ENCODE measurements around the gene PTGER2. TPM values are rescaled to one million over a fixed set of nuclear protein-coding genes. Genes with fewer than 3 reads are reported as not detected.
A peak's percentile ranks its signal among the peaks of the same experiment; 100 is the strongest.

Gene PTGER2
- polyA plus RNA-seq, 1 donor: 4.6 TPM

DNA sequence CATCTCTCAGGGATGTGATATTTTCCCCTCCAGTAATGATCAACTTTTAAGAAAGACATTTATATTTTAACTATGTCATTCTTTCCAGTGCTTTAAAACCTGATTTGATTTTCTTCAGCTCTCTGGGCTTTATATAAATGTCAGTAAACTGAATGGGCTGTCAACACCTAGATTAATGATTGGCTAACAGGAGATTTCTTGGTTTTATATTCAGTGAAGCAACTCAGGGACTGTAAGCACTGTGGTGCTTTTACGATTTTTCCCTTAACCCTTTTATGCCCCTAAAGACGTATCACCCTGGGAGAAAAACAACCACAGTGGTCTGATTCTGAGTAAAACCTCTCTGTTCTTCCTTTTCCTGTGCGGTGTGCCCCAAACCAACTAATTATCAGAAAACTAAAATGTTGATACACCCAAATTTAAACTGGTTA is 38.0 kb downstream of the PTGER2 start:
- Histone ChIP-seq H3K9me3 (ENCODE audit: control insufficient read depth, low read depth, low read length) (no peaks in the 10 kb centered on the region), H3K27ac (ENCODE audit: low read length) (no peak overlapping the region), H3K4me3 (ENCODE audit: low read length) (no peak overlapping the region), H3K27me3 (ENCODE audit: control insufficient read depth, insufficient read depth, low read length) (no peaks in the 10 kb centered on the region), H3K4me1 (ENCODE audit: control insufficient read depth, insufficient read depth, low read length) (peaks cover 4% of the 10 kb centered on the region), H3K36me3 (ENCODE audit: control insufficient read depth, insufficient read depth, low read length) (no peaks in the 10 kb centered on the region)
- peak in 1 of 2 donors; percentile 17 for DNase-seq
- WGBS (ENCODE audit: insufficient coverage, low lambda C conversion rate): 10% methylated on average over 2 of the region's 3 CpGs

DNA sequence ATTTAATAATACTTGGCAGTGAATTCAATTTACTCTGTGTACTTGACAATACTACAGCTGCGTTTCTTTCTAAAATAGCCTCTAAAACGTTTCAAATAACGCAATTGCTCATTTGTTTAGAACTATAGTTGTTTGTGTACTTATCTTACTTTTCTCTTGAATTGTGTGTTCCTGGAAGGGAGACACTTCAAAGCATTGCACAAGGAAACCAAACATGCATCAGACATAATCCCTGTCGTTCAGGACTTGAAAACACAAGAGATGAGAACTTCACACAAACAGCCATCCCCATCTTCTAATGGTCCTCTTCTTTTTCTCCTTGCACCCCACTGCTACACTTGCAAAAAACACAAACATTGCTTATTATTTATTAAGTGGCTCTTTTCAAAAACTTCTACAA is 38.5 kb downstream of the PTGER2 start:
- H3K36me3 ChIP-seq (ENCODE audit: control insufficient read depth, insufficient read depth, low read length): no peaks in the 10 kb centered on the region
- no peaks in the 10 kb centered on the region for H3K27me3 ChIP-seq (ENCODE audit: control insufficient read depth, insufficient read depth, low read length)
- H3K4me1 ChIP-seq (ENCODE audit: control insufficient read depth, insufficient read depth, low read length): peaks cover 4% of the 10 kb centered on the region
- H3K9me3 ChIP-seq (ENCODE audit: control insufficient read depth, low read depth, low read length): no peaks in the 10 kb centered on the region
- no peak overlapping the region for H3K27ac ChIP-seq (ENCODE audit: low read length)
- H3K4me3 ChIP-seq (ENCODE audit: low read length): no peak overlapping the region
- DNase-seq: no peak
- WGBS (ENCODE audit: insufficient coverage, low lambda C conversion rate): 52% methylated on average over 2 of the region's 4 CpGs

DNA sequence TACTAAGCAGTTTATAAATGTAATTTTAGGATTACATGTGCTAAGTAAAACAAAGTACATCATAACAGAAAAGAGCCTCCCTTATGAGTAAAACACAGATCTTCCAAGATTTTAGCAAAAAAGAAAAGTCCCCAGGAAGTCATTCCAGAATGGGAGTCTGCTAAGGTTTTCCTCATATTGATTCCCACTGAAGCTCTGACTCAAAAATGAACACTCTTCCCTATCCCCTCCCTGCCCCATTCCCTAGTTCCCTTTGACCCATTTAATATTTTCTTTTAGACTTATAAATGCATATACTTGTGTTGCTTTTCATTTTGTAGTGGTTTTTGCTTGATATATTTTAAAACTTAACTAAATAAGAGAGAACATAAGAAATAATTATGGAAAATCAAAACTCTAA is 40.1 kb downstream of the PTGER2 start:
- no peaks in the 10 kb centered on the region for H3K36me3 ChIP-seq (ENCODE audit: control insufficient read depth, insufficient read depth, low read length)
- no peak overlapping the region for H3K4me3 ChIP-seq (ENCODE audit: low read length)
- peaks cover 4% of the 10 kb centered on the region for H3K4me1 ChIP-seq (ENCODE audit: control insufficient read depth, insufficient read depth, low read length)
- no peak overlapping the region for H3K27ac ChIP-seq (ENCODE audit: low read length)
- no peaks in the 10 kb centered on the region for H3K27me3 ChIP-seq (ENCODE audit: control insufficient read depth, insufficient read depth, low read length)
- H3K9me3 ChIP-seq (ENCODE audit: control insufficient read depth, low read depth, low read length): no peaks in the 10 kb centered on the region
- no peak for DNase-seq

DNA sequence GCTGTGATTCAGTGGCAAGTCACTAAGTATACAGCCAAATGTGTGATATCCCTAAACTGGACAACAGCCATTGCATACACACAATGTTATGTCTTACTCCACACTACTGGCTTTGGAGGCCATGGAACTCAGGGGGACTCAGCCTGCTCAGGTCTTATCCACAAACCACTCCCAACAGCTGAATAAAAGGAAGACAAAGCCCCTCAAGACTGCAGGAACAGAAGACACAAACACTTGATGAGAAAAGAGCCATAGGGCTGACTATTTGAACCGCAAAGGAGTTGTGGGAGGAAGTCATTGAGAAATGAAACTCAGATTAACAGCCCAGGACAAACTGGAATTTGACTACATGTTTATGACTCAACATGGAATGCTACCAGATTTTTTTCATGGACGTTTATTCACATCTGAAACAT is 40.9 kb downstream of the PTGER2 start:
- H3K27ac ChIP-seq (ENCODE audit: low read length): no peak overlapping the region
- 86% methylated on average over 1 of the region's 2 CpGs for WGBS (ENCODE audit: insufficient coverage, low lambda C conversion rate)
- no peak overlapping the region for H3K4me3 ChIP-seq (ENCODE audit: low read length)
- H3K27me3 ChIP-seq (ENCODE audit: control insufficient read depth, insufficient read depth, low read length): no peaks in the 10 kb centered on the region
- no peaks in the 10 kb centered on the region for H3K36me3 ChIP-seq (ENCODE audit: control insufficient read depth, insufficient read depth, low read length)
- peaks cover 4% of the 10 kb centered on the region for H3K4me1 ChIP-seq (ENCODE audit: control insufficient read depth, insufficient read depth, low read length)
- H3K9me3 ChIP-seq (ENCODE audit: control insufficient read depth, low read depth, low read length): no peaks in the 10 kb centered on the region
- DNase-seq: no peak

DNA sequence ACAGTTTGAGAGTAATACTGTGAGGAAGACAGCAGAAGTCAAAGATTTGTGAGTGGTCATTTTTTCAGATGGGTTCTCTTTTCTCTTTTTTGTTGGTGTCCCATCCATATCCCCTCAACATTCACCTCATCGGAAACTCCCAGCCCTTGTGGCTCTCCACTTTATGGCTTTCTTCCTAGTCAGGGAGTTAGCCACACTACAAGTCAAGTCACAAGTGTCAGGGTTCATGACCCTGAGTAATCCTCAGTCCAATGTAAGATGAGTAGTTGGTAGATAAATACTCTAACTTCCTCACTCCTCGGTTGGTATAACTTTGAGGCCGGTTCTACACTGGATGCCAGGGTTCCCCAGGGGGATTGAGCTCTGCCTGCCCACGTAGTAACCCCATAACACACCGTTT is 41.4 kb downstream of the PTGER2 start:
- H3K4me3 ChIP-seq (ENCODE audit: low read length): no peak overlapping the region
- no peaks in the 10 kb centered on the region for H3K36me3 ChIP-seq (ENCODE audit: control insufficient read depth, insufficient read depth, low read length)
- H3K27me3 ChIP-seq (ENCODE audit: control insufficient read depth, insufficient read depth, low read length): no peaks in the 10 kb centered on the region
- no peak for DNase-seq
- no peaks in the 10 kb centered on the region for H3K9me3 ChIP-seq (ENCODE audit: control insufficient read depth, low read depth, low read length)
- 90% methylated on average over 2 of the region's 5 CpGs for WGBS (ENCODE audit: insufficient coverage, low lambda C conversion rate)
- H3K27ac ChIP-seq (ENCODE audit: low read length): no peak overlapping the region
- H3K4me1 ChIP-seq (ENCODE audit: control insufficient read depth, insufficient read depth, low read length): peaks cover 4% of the 10 kb centered on the region

DNA sequence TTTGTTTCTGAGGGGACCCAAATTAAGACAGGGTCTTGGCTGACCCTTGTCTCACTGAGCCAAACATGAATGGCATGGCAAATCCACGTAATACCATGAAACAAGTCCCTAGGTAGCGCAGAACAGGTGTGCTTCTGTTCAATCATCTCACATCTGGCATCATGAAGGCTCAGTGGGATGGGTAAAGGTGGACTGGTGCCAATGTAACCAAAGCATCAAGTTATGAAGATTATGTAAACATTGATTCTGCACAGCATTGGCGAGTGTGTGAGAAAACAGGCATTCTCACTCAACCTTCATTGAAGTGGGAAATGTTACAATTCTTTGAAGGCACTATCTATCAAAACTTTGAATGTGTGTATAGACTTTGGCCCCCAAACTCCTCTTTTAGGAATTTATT is 41.9 kb downstream of the PTGER2 start:
- Histone ChIP-seq H3K4me1 (ENCODE audit: control insufficient read depth, insufficient read depth, low read length) (peaks cover 2% of the 10 kb centered on the region), H3K4me3 (ENCODE audit: low read length) (no peak overlapping the region), H3K27me3 (ENCODE audit: control insufficient read depth, insufficient read depth, low read length) (no peaks in the 10 kb centered on the region), H3K27ac (ENCODE audit: low read length) (no peak overlapping the region), H3K9me3 (ENCODE audit: control insufficient read depth, low read depth, low read length) (no peaks in the 10 kb centered on the region), H3K36me3 (ENCODE audit: control insufficient read depth, insufficient read depth, low read length) (no peaks in the 10 kb centered on the region)
- no peak for DNase-seq
- 67% methylated on average over 1 of the region's 3 CpGs for WGBS (ENCODE audit: insufficient coverage, low lambda C conversion rate)

DNA sequence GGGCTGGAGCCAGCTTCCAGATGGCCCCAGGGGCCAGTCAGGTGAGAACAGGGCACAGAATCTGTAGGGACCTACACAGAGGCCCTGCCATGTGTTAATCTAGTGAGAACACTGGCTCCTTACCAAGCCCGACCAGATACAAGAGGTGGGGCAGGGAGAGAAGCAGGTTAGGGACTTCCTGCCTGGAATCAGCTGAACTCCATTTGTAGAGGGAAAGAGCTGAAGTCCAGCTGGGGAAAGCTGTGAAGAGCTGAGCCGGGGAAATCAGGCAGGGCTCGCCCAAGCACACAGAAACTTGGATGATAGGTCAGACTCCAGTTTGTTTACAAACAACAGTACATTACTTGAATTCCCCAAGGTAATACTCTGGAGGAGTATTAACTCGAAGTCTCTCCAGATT is 46.7 kb downstream of the PTGER2 start:
- WGBS (ENCODE audit: insufficient coverage, low lambda C conversion rate): 67% methylated on average over 1 of the region's 4 CpGs
- no peak overlapping the region for H3K27ac ChIP-seq (ENCODE audit: low read length)
- no peak overlapping the region for H3K4me3 ChIP-seq (ENCODE audit: low read length)
- no peaks in the 10 kb centered on the region for H3K4me1 ChIP-seq (ENCODE audit: control insufficient read depth, insufficient read depth, low read length)
- DNase-seq: peak in 1 of 2 donors; percentile 24
- H3K27me3 ChIP-seq (ENCODE audit: control insufficient read depth, insufficient read depth, low read length): no peaks in the 10 kb centered on the region
- no peaks in the 10 kb centered on the region for H3K36me3 ChIP-seq (ENCODE audit: control insufficient read depth, insufficient read depth, low read length)
- no peaks in the 10 kb centered on the region for H3K9me3 ChIP-seq (ENCODE audit: control insufficient read depth, low read depth, low read length)

DNA sequence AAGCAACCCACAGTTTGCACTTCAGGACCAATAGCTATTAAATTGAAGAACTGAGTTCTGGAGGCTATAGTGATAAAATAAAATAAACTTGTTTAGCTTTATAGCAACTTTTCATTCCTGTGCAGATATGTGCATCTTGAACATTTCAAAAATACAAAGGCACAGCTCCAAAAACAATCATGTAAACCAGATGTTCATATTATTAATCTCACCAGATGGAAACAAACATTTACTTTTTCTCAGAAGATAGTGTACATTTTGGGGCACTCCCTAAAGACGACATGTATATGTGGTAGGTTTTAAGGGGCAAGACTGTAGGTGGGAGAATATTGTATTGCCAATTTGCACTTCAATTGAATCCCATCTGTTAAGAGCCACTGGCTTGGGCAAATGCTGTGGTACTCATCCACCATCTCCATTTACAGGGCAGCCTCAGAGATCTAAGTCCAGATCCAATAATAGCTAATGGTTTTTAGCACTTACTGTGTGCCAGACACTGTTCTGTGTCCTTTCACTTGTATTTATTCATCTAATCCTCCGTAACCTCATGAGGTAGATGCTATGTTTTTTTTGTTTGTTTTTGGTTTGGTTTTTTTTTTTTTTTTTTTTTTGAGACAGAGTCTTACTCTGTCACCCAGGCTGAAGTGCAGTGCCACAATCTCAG is 49.1 kb downstream of the PTGER2 start:
- no peak for DNase-seq
- H3K9me3 ChIP-seq (ENCODE audit: control insufficient read depth, low read depth, low read length): no peaks in the 10 kb centered on the region
- no peak overlapping the region for H3K4me3 ChIP-seq (ENCODE audit: low read length)
- no peak overlapping the region for H3K27ac ChIP-seq (ENCODE audit: low read length)
- no CpG with 5 or more reads among the region's 2 CpGs for WGBS (ENCODE audit: insufficient coverage, low lambda C conversion rate)
- no peaks in the 10 kb centered on the region for H3K27me3 ChIP-seq (ENCODE audit: control insufficient read depth, insufficient read depth, low read length)
- H3K36me3 ChIP-seq (ENCODE audit: control insufficient read depth, insufficient read depth, low read length): no peaks in the 10 kb centered on the region
- no peaks in the 10 kb centered on the region for H3K4me1 ChIP-seq (ENCODE audit: control insufficient read depth, insufficient read depth, low read length)

DNA sequence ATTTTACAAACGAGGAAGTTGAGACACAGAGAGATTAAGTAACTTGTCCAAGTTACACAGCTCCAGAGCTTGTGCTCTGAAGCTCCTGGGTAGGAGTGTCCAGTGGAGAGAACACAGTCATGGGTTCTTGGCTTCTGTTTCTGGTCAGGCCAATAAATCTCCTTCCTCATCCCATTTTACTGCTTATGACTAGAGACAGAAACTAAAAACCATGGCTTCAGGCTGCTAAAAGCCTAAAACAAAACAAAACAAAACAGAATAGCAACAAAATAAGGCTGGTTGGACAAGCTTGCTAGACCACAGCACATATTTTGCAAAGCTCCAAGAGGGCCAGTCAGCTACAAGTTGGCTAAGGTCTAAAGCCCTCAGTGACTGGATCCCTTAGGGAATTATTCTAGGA is 49.8 kb downstream of the PTGER2 start:
- DNase-seq: peak in 1 of 2 donors; percentile 17
- Histone ChIP-seq H3K27ac (ENCODE audit: low read length) (no peak overlapping the region), H3K4me3 (ENCODE audit: low read length) (no peak overlapping the region), H3K9me3 (ENCODE audit: control insufficient read depth, low read depth, low read length) (no peaks in the 10 kb centered on the region), H3K36me3 (ENCODE audit: control insufficient read depth, insufficient read depth, low read length) (no peaks in the 10 kb centered on the region), H3K27me3 (ENCODE audit: control insufficient read depth, insufficient read depth, low read length) (no peaks in the 10 kb centered on the region), H3K4me1 (ENCODE audit: control insufficient read depth, insufficient read depth, low read length) (no peaks in the 10 kb centered on the region)
- no CpG with 5 or more reads among the region's 1 CpG for WGBS (ENCODE audit: insufficient coverage, low lambda C conversion rate)

DNA sequence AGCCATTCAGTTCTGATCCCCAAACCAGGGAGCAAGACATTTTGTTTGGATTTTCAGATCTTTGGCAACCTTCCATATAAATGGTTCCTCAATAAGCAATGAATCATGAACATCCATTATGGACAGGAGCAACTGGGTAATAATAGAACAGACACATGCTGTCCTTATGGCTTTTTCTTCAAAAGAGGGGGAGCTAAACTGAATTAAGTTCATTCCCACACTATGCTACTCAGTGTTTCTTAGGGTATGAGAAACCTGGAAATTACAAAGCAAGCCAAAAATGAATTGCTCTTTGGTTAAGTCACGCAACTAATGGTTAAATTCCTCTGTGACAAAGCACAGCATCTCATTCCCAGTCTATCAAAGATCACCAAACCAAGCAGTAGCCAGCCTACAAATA is 51.0 kb downstream of the PTGER2 start:
- WGBS (ENCODE audit: insufficient coverage, low lambda C conversion rate): no CpG with 5 or more reads among the region's 1 CpG
- H3K36me3 ChIP-seq (ENCODE audit: control insufficient read depth, insufficient read depth, low read length): no peaks in the 10 kb centered on the region
- no peak overlapping the region for H3K27ac ChIP-seq (ENCODE audit: low read length)
- no peaks in the 10 kb centered on the region for H3K9me3 ChIP-seq (ENCODE audit: control insufficient read depth, low read depth, low read length)
- no peak overlapping the region for H3K4me3 ChIP-seq (ENCODE audit: low read length)
- no peak for DNase-seq
- no peaks in the 10 kb centered on the region for H3K4me1 ChIP-seq (ENCODE audit: control insufficient read depth, insufficient read depth, low read length)
- no peaks in the 10 kb centered on the region for H3K27me3 ChIP-seq (ENCODE audit: control insufficient read depth, insufficient read depth, low read length)

DNA sequence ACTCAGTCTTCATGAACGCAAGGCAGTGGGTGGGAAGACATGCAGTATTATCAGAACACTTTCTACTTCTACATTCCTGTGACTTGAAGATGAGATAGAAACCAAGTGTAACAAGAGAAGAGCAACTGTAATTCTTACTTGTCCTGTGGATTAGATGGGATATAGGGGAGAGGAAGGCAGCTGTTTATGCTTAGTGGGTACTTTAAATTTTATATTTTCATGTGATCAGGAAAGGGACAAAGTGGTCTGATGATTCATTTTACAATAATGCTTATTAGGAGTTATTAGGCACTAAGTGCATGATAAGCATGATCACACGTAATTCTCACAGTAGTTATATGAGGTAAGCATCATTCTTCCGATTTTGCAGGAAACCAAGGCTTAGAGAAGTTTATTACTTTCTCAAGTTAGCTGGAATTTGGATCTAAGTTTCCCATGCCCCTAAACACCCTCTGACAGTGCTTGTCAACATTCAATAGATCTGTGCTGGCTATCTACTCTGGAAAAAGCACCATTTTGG is 52.7 kb downstream of the PTGER2 start:
- Histone ChIP-seq H3K27me3 (ENCODE audit: control insufficient read depth, insufficient read depth, low read length) (no peaks in the 10 kb centered on the region), H3K36me3 (ENCODE audit: control insufficient read depth, insufficient read depth, low read length) (no peaks in the 10 kb centered on the region), H3K4me3 (ENCODE audit: low read length) (no peak overlapping the region), H3K4me1 (ENCODE audit: control insufficient read depth, insufficient read depth, low read length) (no peaks in the 10 kb centered on the region), H3K27ac (ENCODE audit: low read length) (no peak overlapping the region), H3K9me3 (ENCODE audit: control insufficient read depth, low read depth, low read length) (no peaks in the 10 kb centered on the region)
- no peak for DNase-seq
- WGBS (ENCODE audit: insufficient coverage, low lambda C conversion rate): no CpG with 5 or more reads among the region's 3 CpGs
